ENCODE measurements around the gene FBXW7.

GRCh38 chr4:152294331-152294730, 241.6 kb downstream of the FBXW7 start:
- TF ChIP-seq CTCF (conservative IDR thresholded peaks at IDR 0.05; ENCODE audit: low read depth, low read length) = no peak
- TF ChIP-seq EZH2 (IDR thresholded peaks at IDR 0.05; ENCODE audit: borderline replicate concordance, low read depth, low read length, poor library complexity, severe bottlenecking) = no peak
